ENCODE measurements around the gene DHX35.

DHX35 gene

DNA sequence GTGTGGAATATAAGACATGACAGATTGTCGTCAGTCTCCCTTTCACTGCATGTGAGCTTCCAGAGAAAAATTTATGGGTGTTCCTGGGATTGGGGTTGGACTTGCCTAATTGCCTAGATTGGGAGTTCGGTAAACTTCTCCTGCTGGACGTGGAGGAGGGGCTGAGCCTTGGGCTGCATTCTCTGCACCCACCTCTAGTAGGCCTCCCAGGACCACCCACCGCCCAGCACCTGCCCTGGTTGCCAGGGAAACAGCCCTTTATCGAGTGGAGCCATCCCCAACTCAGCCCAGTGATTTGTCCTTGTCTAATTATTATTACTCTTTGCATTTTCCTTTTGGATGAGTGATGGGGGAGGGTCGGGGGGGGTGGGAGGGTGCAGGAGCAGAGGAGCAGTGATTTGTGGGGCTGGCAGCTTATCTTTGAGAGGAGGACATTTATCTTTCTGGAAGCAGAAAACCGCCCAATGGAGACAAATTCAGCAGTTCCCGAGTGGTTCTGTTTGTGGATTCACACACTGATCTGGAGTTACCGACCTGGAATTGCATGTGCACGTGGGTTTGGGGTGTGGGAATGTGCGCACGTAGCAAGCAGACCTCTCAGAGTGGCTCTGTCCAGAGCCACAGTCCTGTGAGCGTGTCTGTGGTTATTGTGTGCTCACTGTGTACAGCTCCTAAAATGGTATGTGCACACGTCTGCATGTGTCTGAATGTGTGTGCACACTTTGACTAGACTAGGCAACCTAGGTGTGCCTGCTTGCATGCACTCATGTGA, 104.5 kb downstream of the DHX35 start:
- TF ChIP-seq, protein P1, sequence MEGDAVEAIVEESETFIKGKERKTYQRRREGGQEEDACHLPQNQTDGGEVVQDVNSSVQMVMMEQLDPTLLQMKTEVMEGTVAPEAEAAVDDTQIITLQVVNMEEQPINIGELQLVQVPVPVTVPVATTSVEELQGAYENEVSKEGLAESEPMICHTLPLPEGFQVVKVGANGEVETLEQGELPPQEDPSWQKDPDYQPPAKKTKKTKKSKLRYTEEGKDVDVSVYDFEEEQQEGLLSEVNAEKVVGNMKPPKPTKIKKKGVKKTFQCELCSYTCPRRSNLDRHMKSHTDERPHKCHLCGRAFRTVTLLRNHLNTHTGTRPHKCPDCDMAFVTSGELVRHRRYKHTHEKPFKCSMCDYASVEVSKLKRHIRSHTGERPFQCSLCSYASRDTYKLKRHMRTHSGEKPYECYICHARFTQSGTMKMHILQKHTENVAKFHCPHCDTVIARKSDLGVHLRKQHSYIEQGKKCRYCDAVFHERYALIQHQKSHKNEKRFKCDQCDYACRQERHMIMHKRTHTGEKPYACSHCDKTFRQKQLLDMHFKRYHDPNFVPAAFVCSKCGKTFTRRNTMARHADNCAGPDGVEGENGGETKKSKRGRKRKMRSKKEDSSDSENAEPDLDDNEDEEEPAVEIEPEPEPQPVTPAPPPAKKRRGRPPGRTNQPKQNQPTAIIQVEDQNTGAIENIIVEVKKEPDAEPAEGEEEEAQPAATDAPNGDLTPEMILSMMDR (IDR thresholded peaks at IDR 0.05; ENCODE audit: low read length, missing control alignments): no peak
- H3K4me3 ChIP-seq (replicated peaks; ENCODE audit: low read depth, low read length): no peak overlapping the region
- DNase-seq (ENCODE audit: low read depth): no peak

DNA sequence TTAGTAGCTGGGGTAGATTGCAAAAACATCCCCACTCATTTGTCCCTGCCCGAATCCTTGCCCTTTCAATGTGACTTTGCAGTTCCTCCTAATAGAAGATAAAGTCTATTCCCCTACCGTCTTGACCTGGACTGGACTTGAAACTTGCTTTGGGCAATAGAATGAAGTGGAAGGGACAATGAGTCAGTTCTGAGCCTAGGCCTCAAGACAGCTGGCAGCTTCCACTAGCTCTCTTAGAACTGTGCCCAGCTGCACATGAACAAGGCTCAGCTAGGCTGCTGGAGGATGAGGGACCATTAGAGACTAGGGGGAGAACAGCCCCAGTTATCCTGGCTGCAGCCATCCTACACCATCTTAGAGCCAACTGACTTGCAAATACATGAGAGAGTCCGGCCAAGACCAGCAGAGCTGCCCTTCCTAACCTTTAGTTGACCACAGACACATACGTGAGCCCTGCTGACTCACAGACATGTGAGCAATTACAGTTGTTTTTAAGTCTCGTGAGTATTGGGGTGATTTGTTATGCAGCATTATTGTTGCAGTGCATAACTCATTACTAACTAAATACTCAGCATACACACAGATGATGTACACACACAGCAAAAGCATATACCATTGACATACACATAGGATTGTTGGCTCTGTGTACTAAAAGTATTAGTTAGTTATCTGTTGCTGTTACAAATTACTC, 105.5 kb downstream of the DHX35 start:
- peak; percentile 15 for DNase-seq (ENCODE audit: low read depth)
- no peak overlapping the region for H3K4me3 ChIP-seq (replicated peaks; ENCODE audit: low read depth, low read length)
- TF ChIP-seq, protein P1 (IDR thresholded peaks at IDR 0.05; ENCODE audit: low read length, missing control alignments): no peak

DNA sequence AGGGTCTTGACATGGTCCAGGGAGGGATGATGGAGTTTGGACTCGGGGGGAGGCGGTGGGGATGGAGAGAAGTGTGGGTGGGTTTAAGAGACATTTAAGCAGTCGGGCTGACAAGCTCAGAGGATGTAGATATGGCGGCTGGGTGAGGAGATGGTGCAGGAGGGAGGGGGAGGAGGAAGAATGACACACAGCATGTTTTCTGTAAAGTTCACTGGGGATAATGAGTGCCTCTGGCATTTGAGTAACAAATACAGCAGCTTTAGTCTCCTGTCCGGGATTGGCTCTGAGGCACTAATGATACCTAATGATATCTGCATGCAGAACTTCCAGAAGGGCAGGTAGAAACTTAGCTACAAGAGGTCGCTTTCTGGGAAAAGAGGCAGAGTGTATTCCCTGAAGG, 107.8 kb downstream of the DHX35 start:
- TF ChIP-seq, protein P1 (IDR thresholded peaks at IDR 0.05; ENCODE audit: low read length, missing control alignments): no peak
- no peak for DNase-seq (ENCODE audit: low read depth)
- H3K4me3 ChIP-seq (replicated peaks; ENCODE audit: low read depth, low read length): no peak overlapping the region

DNA sequence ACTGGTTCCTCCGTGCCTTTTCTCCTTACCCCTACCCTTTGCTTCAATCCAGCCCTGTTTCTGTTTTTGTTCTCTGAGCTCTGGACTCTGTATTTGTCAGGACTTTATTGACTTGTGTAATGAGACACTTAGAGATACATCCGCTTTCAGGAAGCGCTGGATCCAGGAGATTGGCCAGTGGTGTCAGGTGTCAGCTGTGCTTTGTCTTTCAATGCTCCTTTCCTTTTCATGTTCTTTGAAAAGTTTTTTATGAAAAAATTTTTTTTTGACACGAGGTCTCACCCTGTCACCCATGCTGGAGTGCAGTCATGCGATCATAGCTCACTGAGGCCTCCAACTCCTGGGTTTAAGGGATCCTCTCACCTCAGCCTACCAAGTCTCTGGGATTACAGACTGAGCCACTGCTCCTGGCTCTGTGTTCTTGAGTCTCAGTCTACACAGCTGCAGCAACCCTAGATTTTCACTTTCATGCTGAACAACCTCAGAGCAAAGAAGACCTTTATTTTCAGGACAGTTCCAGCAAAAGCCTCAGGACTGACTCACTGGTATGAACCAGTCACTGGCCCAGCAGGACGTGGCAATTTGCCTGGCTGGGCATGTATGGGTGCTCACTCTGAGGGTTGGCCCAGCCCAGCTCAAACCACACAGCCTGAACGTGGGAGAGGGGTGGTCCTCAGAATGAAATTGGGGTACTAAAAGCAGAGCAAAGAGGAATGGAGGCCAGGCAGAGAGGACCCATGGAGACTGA, 108.5 kb downstream of the DHX35 start:
- DNase-seq (ENCODE audit: low read depth): peak; percentile 21
- no peak overlapping the region for H3K4me3 ChIP-seq (replicated peaks; ENCODE audit: low read depth, low read length)
- TF ChIP-seq, protein P1 (IDR thresholded peaks at IDR 0.05; ENCODE audit: low read length, missing control alignments): no peak

DNA sequence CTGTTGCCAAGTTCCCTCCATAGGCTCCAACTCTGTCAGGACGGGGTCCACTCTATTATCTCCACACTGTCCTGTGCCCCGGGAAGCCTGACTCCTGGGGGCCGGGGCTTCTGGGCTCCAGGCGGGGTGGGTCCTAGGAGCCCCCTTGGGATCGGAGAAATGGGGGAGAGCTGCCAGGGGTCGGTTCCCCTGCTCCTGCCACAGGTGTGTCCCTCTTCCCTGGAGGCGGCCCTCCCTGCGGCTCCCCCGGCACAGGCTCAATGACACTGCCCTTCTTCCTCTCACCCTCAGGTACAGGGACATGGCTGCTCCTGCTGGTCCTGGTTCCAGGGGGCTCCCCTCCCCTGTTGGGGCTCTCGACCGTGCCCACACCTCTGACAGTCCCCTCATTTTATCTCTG, 110.0 kb downstream of the DHX35 start:
- TF ChIP-seq, protein P1 (IDR thresholded peaks at IDR 0.05; ENCODE audit: low read length, missing control alignments): no peak
- no peak for DNase-seq (ENCODE audit: low read depth)
- no peak overlapping the region for H3K4me3 ChIP-seq (replicated peaks; ENCODE audit: low read depth, low read length)

DNA sequence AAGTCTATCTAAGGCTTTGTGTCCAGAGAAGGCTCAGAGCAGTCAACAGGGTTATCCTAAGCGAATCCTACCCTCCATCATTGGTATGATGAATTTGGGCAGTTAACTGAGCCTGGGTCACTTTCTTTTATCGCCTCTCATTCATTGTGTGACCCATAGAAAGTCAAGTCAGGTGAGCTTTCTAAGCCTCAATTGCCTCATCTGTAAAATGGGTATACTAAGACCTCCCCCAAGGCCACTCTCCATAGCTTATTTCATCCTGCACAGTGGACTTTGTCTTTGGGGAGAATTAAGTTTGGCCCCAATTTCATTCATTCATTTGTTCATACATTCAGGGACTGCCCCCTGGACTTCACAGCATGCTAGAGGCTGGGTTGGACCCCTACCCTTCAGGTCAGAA, 110.5 kb downstream of the DHX35 start:
- H3K4me3 ChIP-seq (replicated peaks; ENCODE audit: low read depth, low read length): no peak overlapping the region
- DNase-seq (ENCODE audit: low read depth): no peak
- TF ChIP-seq, protein P1 (IDR thresholded peaks at IDR 0.05; ENCODE audit: low read length, missing control alignments): no peak

Data from fibroblast of pulmonary artery (primary cell).